Ovary (tissue), 9 donors: ENCODE measurements around the gene MUC21. TPM values are rescaled to one million over a fixed set of nuclear protein-coding genes. Genes with fewer than 3 reads are reported as not detected.
"Not testable (repeated sequence)": the region's sequence is repeated elsewhere in the genome, so short reads cannot be mapped to it uniquely, and the experiment has no call there.

Experiments
- DNase-seq, 5 donors: peaks; one replicate each; pipeline ENCODE4 v3.0.0-alpha.2; 2019 to 2020
- H3K27ac ChIP-seq, 2 donors: fragments of 200-600 bp; one replicate each; pipeline versions ENCODE4 v1.5.1 to v1.8.0; 2019 to 2022
- H3K27me3 ChIP-seq: fragments of 200-600 bp; one replicate; pipeline ENCODE4 v1.8.0; 2022
- H3K36me3 ChIP-seq: fragments of 200-600 bp; sonication (generic); one replicate; pipeline ENCODE4 v1.5.1; 2019
- H3K4me1 ChIP-seq: one replicate; pipeline ENCODE4 v1.8.1; 2013; ENCODE audit warnings: mild to moderate bottlenecking, moderate library complexity; ENCODE audit not compliant: insufficient read depth
- H3K4me3 ChIP-seq: fragments of 200-600 bp; sonication (generic); one replicate; pipeline ENCODE4 v1.5.1; 2017
- H3K9me3 ChIP-seq, 2 donors: fragments of 200-600 bp in 1 of 2; sonication (generic) in 1 of 2; one replicate each; pipeline versions ENCODE4 v1.5.1 to v1.8.1; 2013 to 2019; ENCODE audit warnings: mild to moderate bottlenecking in 1 of 2, moderate library complexity in 1 of 2
- CTCF ChIP-seq, 3 donors: fragments of 450-650 bp in 2 of 3; fragments of 200-600 bp in 1 of 3; IDR thresholded peaks; one replicate each; pipeline versions ENCODE4 v1.5.1 to v1.8.0; 2016 to 2022; ENCODE audit warnings: antibody characterized with exemption in 3 of 3, mild to moderate bottlenecking in 1 of 3
- EP300 ChIP-seq: sonication (generic); formaldehyde crosslinking; IDR thresholded peaks from one replicate; pipeline ENCODE4 v1.6.1; 2017; ENCODE audit warnings: antibody characterized with exemption
- POLR2A ChIP-seq: fragments of 450-650 bp; IDR thresholded peaks from one replicate; pipeline ENCODE4 v1.6.1; 2017; ENCODE audit warnings: antibody characterized with exemption, mild to moderate bottlenecking, moderate library complexity
- WGBS, 3 donors: extraction: QIAGEN DNeasy Blood & Tissue Kit in 1 of 3; methylation state at CpG; one replicate each; pipeline versions ENCODE4 v1.1.5 to v1.1.7; 2013 to 2017; 5-methylcytosine and 5-hydroxymethylcytosine counted together
- intact Hi-C, 4 donors: fragments of 100-400 bp; cut with DNase I; formaldehyde crosslinking; loops; one replicate each; pipeline versions ENCODE4 v1.11.0 to v1.15.1; 2022 to 2023
- polyA plus RNA-seq, 2 donors: library from polyadenylated mRNA; stranded (reverse); fragments of 200-250 nt in 1 of 2; fragments of 350-450 nt in 1 of 2; fragmentation: Illumina TruSeq in 1 of 2; extraction: RNeasy Lipid Tissue Mini Kit (QIAGEN cat#74804) in 1 of 2; gene quantifications; one replicate each; pipeline ENCODE4 v1.2.3, GENCODE V29; 2013 to 2014
- total RNA-seq, 7 donors: library from RNA; depleted of rRNA in 2 of 7; stranded (reverse); fragments of >200 nt in 2 of 7; fragmentation: NEBNext Ultra II Directional in 3 of 7; extraction: Animal tissue kit (Norgen Biotek cat#: 25700) in 3 of 7; gene quantifications; one replicate each; pipeline versions ENCODE4 v1.1.0 to v1.2.4, GENCODE V29; 2016 to 2023
- donor health status: DM: no; HTN: no; CAD: no; lungs with moderate emphysema.
- donor health status: DM: no; HTN: no; CAD: no.
- donor health status: Bipolar disorder and iron deficiency.
- donor health status: DM: yes; HTN: yes; CAD: no.
- donor health status: DM: no; HTN: no; CAD: no.
- donor health status: DM: yes; HTN: yes; CAD: no.

MUC21 gene
- total and polyA plus RNA-seq, 9 donors = not detected

DNA sequence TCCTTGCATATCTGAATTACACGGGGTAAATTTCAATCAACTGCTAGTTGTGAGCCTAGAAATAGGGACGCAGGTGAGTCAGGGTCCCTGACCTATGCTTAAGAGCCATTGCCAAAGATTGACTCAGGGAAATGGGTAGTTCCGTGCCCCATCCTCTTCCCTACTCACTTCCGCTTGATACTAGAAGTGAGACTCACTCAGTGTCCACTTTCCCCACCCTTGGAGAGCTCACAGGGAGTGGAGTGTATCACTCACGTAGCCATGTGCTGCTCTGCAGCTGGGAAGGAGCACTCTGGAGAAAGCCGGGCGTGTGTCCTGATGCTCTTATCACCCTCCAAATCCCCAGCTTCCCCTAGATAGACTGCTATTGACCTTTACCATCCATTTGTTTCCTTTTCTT is 26.2 kb downstream of the MUC21 start:
- no peak for DNase-seq
- no peaks in the 10 kb centered on the region for H3K9me3 ChIP-seq
- intact Hi-C loops = no loop called here
- no peak for TF ChIP-seq POLR2A
- no peak for TF ChIP-seq CTCF (IDR thresholded peaks at IDR 0.05)
- TF ChIP-seq EP300 = no peak
- no peak overlapping the region for H3K27ac ChIP-seq
- no peaks in the 10 kb centered on the region for H3K27me3 ChIP-seq
- H3K4me3 ChIP-seq = no peak overlapping the region
- 71 to 88% (median 82%) methylated on average over 7 of the region's 7 CpGs for WGBS, 3 donors
- no peaks in the 10 kb centered on the region for H3K4me1 ChIP-seq
- no peaks in the 10 kb centered on the region for H3K36me3 ChIP-seq

GRCh38 chr6:31010393-31011060 is 27.0 kb downstream of the MUC21 start, which contains the start of gene MUC22:
Gene MUC22 (plus strand): TSS chr6:31010474. CDS start chr6:31010707, 233 bp downstream.
- no peak for TF ChIP-seq CTCF (IDR thresholded peaks at IDR 0.05)
- TF ChIP-seq POLR2A = no peak
- TF ChIP-seq EP300 = no peak
- Histone ChIP-seq H3K9me3 (no peaks in the 10 kb centered on the region), H3K27me3 (no peaks in the 10 kb centered on the region), H3K27ac (no peak within 1 kb of the TSS), H3K4me3 (no peak within 1 kb of the TSS), H3K4me1 (no peaks in the 10 kb centered on the region), H3K36me3 (no peaks in the 10 kb centered on the region)
- intact Hi-C loops = no loop called here
- DNase-seq = no peak
- WGBS, 3 donors = 68 to 76% (median 69%) methylated on average over 4 of the region's 4 CpGs

- Histone ChIP-seq H3K4me1 (no peaks in the 10 kb centered on the region), H3K27ac (no peak overlapping the region), H3K36me3 (no peaks in the 10 kb centered on the region), H3K4me3 (no peak overlapping the region), H3K27me3 (no peaks in the 10 kb centered on the region), H3K9me3 (no peaks in the 10 kb centered on the region)
- DNase-seq = no peak
- intact Hi-C loops = no loop called here
- 47 to 56% (median 48%) methylated on average over 6 of the region's 6 CpGs for WGBS, 3 donors
- no peak for TF ChIP-seq EP300
- no peak for TF ChIP-seq CTCF (IDR thresholded peaks at IDR 0.05)
- no peak for TF ChIP-seq POLR2A
Measured at GRCh38 chr6:31011153-31011552, 27.6 kb downstream of the MUC21 start.

- H3K4me3 ChIP-seq = no peak overlapping the region
- DNase-seq = no peak
- intact Hi-C loops = no loop called here
- H3K9me3 ChIP-seq = no peaks in the 10 kb centered on the region
- no peaks in the 10 kb centered on the region for H3K27me3 ChIP-seq
- TF ChIP-seq EP300 (no peak), CTCF (IDR thresholded peaks at IDR 0.05) (no peak), POLR2A (no peak)
- H3K4me1 ChIP-seq = no peaks in the 10 kb centered on the region
- H3K36me3 ChIP-seq = no peaks in the 10 kb centered on the region
- 91 to 94% (median 92%) methylated on average over 29 to 36 of the region's 36 CpGs for WGBS, 3 donors
- no peak overlapping the region for H3K27ac ChIP-seq
Measured at GRCh38 chr6:31016659-31017299, 33.3 kb downstream of the MUC21 start.

GRCh38 chr6:31017436-31017835 is 33.9 kb downstream of the MUC21 start:
- intact Hi-C loops, H3K4me3 ChIP-seq, H3K36me3 ChIP-seq, H3K27me3 ChIP-seq, H3K27ac ChIP-seq, H3K9me3 ChIP-seq, H3K4me1 ChIP-seq, DNase-seq: not testable (repeated sequence)
- WGBS, 3 donors = 92 to 95% (median 95%) methylated on average over 3 of the region's 3 CpGs
